Esophagus muscularis mucosa (tissue), 4 donors: Measurements from ENCODE around the gene ALG2. TPM values are rescaled to one million over a fixed set of nuclear protein-coding genes. Genes with fewer than 3 reads are reported as not detected.
A peak's percentile ranks its signal among the peaks of the same experiment; 100 is the strongest.

Experiments
- DNase-seq: peaks from one replicate; pipeline ENCODE4 v3.0.0-alpha.2; 2017; ENCODE audit errors: extremely low spot score
- H3K27ac ChIP-seq, 4 donors: fragments of 200-600 bp; sonication (generic); replicated peaks in 1 of 4; 1 replicate in 3 of 4; 2 replicates in 1 of 4; pipeline ENCODE4 v1.5.1; 2016 to 2019; ENCODE audit warnings: mild to moderate bottlenecking in 1 of 4
- H3K27me3 ChIP-seq, 4 donors: fragments of 200-600 bp; sonication (generic); one replicate each; pipeline versions ENCODE4 v1.5.1 to v1.6.0; 2016 to 2019
- H3K36me3 ChIP-seq, 4 donors: fragments of 200-600 bp; sonication (generic); one replicate each; pipeline ENCODE4 v1.5.1; 2016 to 2019
- H3K4me1 ChIP-seq, 4 donors: fragments of 200-600 bp; sonication (generic); one replicate each; pipeline ENCODE4 v1.5.1; 2016 to 2019
- H3K4me3 ChIP-seq, 4 donors: fragments of 200-600 bp; sonication (generic); 1 replicate in 2 of 4; 2 replicates in 2 of 4; pipeline ENCODE4 v1.5.1; 2016 to 2019; ENCODE audit warnings: mild to moderate bottlenecking in 4 of 4, moderate library complexity in 1 of 4
- H3K9me3 ChIP-seq, 4 donors: fragments of 200-600 bp; sonication (generic); 1 replicate in 3 of 4; 2 replicates in 1 of 4; pipeline ENCODE4 v1.5.1; 2016 to 2019
- EP300 ChIP-seq: sonication (generic); formaldehyde crosslinking; IDR thresholded peaks from one replicate; pipeline ENCODE4 v1.6.1; 2017; ENCODE audit warnings: antibody characterized with exemption
- POLR2A ChIP-seq: fragments of 450-650 bp; IDR thresholded peaks from one replicate; pipeline ENCODE4 v1.6.1; 2017; ENCODE audit warnings: antibody characterized with exemption, moderate library complexity, mild to moderate bottlenecking, low read depth
- POLR2AphosphoS5 ChIP-seq, 2 donors: sonication (generic); formaldehyde crosslinking; IDR thresholded peaks; one replicate each; pipeline ENCODE4 v1.6.1; 2017; ENCODE audit warnings: antibody characterized with exemption in 2 of 2
- WGBS: methylation state at CpG from one replicate; pipeline ENCODE4 v1.1.5; 2018; 5-methylcytosine and 5-hydroxymethylcytosine counted together
- intact Hi-C: fragments of 100-400 bp; cut with DNase I; formaldehyde crosslinking; loops from one replicate; pipeline ENCODE4 v1.15.1; 2023
- total RNA-seq, 4 donors: library from RNA; depleted of rRNA; stranded (reverse); fragments of >200 nt; gene quantifications; one replicate each; pipeline versions ENCODE4 v1.1.0 to v1.2.1, GENCODE V29; 2016
- TF ChIP-seq, protein P1 (sequence below), 3 experiments: fragments of 200-600 bp in 2 of 3; fragments of 450-650 bp in 1 of 3; sonication (generic) in 2 of 3; IDR thresholded peaks; one replicate each; pipeline ENCODE4 v1.5.1; 2017 to 2019; ENCODE audit warnings: antibody characterized with exemption in 3 of 3, mild to moderate bottlenecking in 2 of 3, moderate library complexity in 1 of 3

The ALG2 gene
- total RNA-seq, 4 donors from 2014 or later = 19.5 to 33.4 (median 26.2) TPM

DNA sequence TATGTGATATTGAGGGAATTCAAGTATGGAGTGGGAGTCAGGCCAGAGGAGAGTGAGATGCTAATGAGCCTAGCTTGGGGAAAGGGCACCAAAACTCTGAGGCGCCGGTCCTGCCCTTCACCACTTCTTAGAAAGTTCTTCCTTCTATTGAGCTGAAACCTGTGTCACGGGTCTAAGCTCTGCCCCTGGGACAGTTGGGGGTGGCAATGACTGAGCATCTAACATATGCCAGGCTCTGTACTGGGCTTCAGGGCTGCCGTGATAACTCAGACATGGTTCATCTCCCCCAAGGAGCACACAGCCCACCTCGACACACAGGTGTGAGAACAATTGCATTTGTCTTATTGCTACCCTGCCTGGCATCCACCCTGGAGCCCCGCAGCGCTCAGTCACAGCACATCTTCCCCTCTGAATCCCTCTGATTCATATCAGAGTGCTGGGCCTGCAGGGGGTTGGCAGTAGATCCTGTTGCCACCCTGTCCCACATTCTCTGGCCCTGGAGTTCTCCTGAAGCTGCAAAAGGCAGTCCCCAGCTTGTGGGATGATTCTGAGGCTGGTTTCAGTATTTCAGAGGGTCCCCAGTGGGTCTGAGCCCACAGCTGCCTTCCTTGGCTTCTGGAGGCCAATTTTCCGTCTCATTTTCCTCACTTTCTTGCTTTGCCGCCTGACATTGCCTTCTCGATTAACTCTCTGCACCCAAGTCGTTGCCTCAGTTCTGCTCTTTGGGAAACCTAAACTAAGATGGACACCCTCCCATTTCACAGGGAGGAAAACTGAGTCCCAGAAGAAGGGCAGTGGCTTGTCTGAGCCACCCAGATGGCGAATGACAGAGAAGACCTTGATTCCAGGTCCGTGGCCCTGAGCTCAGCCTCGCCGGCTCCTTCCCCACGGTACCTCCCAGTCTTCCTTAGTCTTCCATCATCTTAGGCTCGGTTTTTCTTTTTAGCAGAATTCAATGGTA lies 42.5 kb downstream of the ALG2 start:
- Histone ChIP-seq H3K4me3 (no peak overlapping the region), H3K27me3 (no peaks in the 10 kb centered on the region), H3K9me3 (no peaks in the 10 kb centered on the region), H3K27ac (no peak overlapping the region), H3K4me1 (peaks cover 0 to 5% (median 3%) of the 10 kb centered on the region in 4 donors), H3K36me3 (no peaks in the 10 kb centered on the region)
- peak; percentile 78 for DNase-seq
- no peak for TF ChIP-seq POLR2AphosphoS5 (IDR thresholded peaks at IDR 0.05)
- no peak for TF ChIP-seq EP300
- TF ChIP-seq POLR2A = no peak
- TF ChIP-seq, protein P1, sequence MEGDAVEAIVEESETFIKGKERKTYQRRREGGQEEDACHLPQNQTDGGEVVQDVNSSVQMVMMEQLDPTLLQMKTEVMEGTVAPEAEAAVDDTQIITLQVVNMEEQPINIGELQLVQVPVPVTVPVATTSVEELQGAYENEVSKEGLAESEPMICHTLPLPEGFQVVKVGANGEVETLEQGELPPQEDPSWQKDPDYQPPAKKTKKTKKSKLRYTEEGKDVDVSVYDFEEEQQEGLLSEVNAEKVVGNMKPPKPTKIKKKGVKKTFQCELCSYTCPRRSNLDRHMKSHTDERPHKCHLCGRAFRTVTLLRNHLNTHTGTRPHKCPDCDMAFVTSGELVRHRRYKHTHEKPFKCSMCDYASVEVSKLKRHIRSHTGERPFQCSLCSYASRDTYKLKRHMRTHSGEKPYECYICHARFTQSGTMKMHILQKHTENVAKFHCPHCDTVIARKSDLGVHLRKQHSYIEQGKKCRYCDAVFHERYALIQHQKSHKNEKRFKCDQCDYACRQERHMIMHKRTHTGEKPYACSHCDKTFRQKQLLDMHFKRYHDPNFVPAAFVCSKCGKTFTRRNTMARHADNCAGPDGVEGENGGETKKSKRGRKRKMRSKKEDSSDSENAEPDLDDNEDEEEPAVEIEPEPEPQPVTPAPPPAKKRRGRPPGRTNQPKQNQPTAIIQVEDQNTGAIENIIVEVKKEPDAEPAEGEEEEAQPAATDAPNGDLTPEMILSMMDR (IDR thresholded peaks at IDR 0.05) = no peak
- intact Hi-C loops = no loop called here
- WGBS = 93% methylated on average over 17 of the region's 17 CpGs

DNA sequence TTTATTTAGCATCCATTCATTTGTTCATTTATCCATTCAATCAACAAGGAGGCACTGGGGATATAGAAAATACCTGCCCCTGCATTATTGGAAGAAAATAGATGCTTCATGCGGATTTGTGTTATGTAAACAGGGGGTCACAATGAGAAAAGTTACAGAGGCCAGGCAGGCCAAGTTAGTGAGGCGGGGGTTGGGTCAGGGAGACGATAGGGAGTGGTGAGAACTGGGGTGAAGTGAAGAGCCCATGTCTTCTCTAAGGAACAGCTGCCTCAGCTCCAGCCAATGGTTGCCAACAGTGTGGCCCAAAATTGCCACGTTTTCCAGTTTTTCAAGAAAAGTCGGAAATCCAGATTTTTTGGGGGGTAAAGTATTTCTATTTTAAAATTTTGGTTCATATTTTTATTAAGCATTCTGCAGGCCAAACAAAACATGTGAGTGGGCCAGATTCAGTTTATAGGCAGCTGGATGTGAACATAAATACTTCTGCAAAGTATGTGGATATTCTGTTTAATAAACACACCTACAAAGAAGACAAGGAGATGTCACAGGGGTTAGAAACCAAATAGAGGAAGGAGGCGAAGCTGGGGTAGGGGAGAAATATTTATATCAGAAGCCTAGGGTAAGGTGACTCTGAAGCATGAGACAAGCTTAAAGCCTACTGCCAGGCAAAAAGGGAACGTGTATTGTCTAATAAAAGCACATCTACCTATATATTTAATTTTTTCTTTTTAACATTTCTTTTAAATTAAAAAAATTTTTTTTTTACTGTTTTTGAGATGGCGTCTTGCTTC lies 44.0 kb downstream of the ALG2 start:
- intact Hi-C loops = no loop called here
- no peaks in the 10 kb centered on the region for H3K27me3 ChIP-seq
- no peaks in the 10 kb centered on the region for H3K36me3 ChIP-seq
- H3K9me3 ChIP-seq = no peaks in the 10 kb centered on the region
- DNase-seq = peak; percentile 75
- WGBS = 78% methylated on average over 8 of the region's 8 CpGs
- H3K27ac ChIP-seq = no peak overlapping the region
- no peak overlapping the region for H3K4me3 ChIP-seq
- TF ChIP-seq EP300 = no peak
- TF ChIP-seq, protein P1 (IDR thresholded peaks at IDR 0.05) = no peak
- TF ChIP-seq POLR2A = no peak
- no peak for TF ChIP-seq POLR2AphosphoS5 (IDR thresholded peaks at IDR 0.05)
- no peaks in the 10 kb centered on the region for H3K4me1 ChIP-seq

DNA sequence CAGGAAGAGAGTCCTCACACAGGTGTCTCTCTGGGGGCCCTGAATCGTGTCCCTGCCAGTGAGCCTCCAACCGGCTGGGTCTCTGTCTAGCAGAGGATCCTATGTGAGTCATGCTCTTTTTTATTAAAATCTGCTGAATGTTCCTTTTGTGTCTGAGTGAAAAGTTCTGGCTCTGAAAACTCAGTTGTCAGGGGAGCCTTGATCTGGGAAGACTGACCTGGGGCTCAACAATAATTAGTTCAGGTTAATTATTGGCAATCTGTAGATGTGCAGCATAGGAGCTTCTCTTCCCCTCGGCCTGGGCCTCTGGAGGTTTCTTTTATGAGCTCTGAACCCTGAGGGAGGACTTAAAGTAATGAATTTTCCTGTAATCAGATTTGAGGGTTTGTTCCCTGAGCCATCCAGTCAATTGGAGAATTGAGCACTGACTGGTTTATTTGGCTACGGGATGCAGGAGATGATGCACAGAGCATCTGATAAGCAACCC lies 45.2 kb downstream of the ALG2 start:
- Histone ChIP-seq H3K9me3 (no peaks in the 10 kb centered on the region), H3K27ac (no peak overlapping the region), H3K27me3 (peaks cover 0 to 7% (median 0%) of the 10 kb centered on the region in 4 donors), H3K4me3 (no peak overlapping the region), H3K36me3 (no peaks in the 10 kb centered on the region), H3K4me1 (no peaks in the 10 kb centered on the region)
- TF ChIP-seq POLR2A = no peak
- no peak for TF ChIP-seq POLR2AphosphoS5 (IDR thresholded peaks at IDR 0.05)
- TF ChIP-seq, protein P1 (IDR thresholded peaks at IDR 0.05) = no peak
- no peak for TF ChIP-seq EP300
- 73% methylated on average over 4 of the region's 4 CpGs for WGBS
- peak; percentile 55 for DNase-seq
- intact Hi-C loops = no loop called here

DNA sequence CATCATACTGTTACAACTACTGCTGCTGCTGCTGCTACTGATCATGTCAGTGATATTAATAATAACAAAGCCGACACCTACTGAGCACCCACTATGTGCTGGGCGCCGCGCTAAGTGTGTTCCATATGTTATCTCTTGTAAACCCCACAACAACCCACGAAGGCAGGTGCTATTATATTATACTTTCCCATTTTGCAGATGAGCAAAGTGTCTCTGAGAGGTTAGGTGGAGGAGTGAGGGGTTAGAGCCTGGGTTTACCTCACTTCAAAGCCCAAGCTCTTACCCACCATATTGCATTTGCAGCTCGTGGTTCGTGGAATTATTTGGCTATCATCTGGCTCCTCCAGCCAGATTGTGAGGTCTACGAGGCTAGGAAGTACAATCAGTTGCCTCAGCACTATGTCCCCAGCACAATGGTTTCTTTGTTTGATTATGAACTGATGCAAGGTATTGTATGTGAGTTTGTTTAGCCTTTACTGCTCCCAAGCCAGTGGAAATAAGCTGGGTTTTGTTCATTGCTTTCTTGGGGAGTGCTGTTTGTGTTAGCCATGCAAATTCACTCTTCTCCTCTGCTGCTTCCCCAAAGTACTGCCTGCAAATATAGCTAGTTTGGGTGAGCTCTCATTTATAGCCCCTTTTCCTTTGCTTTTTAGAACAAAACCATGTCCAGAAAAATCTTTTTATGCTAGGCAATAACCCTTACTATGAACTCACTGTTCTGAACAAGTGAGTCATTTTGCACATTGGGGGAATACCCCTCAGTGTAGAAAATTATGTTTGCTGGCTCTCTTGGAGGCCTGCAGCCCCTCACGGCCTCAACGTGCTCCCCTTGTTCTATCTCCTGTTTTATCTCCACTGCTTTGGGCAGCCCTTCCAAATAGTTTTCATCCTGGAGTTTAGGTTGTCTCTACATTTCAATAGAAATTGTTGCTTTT lies 47.9 kb downstream of the ALG2 start:
- Histone ChIP-seq H3K27ac (no peak overlapping the region), H3K36me3 (no peaks in the 10 kb centered on the region), H3K4me3 (no peak overlapping the region), H3K27me3 (peaks cover 0 to 12% (median 0%) of the 10 kb centered on the region in 4 donors), H3K9me3 (no peaks in the 10 kb centered on the region), H3K4me1 (no peaks in the 10 kb centered on the region)
- peak; percentile 80 for DNase-seq
- intact Hi-C loops = no loop called here
- no peak for TF ChIP-seq POLR2A
- TF ChIP-seq POLR2AphosphoS5 (IDR thresholded peaks at IDR 0.05) = no peak
- TF ChIP-seq EP300 = no peak
- TF ChIP-seq, protein P1 (IDR thresholded peaks at IDR 0.05) = no peak
- 91% methylated on average over 10 of the region's 10 CpGs for WGBS
